HG02588 (cell line): Measurements from ENCODE around the gene C10orf95.

ENCODE experiments used
- ATAC-seq: cut with Tn5 transposase; IDR thresholded peaks from one replicate; pipeline ENCODE4 v1.9.1; 2021; ENCODE audit warnings: mild to moderate bottlenecking, moderate library complexity; ENCODE audit not compliant: unreplicated experiment

C10orf95 gene

GRCh38 chr10:102418622-102419268, 32.6 kb downstream of the C10orf95 start, which contains the start of gene PSD:
Gene PSD (minus strand): TSS chr10:102418785. CDS start chr10:102417038, 1,747 bp downstream.
- no peak for ATAC-seq

GRCh38 chr10:102416695-102417094, 34.6 kb downstream of the C10orf95 start:
- no peak for ATAC-seq

GRCh38 chr10:102416283-102416682, 35.1 kb downstream of the C10orf95 start:
- no peak for ATAC-seq

- no peak for ATAC-seq
Measured at GRCh38 chr10:102414749-102415148, 36.6 kb downstream of the C10orf95 start.

- ATAC-seq: no peak
Measured at GRCh38 chr10:102413806-102414561, 37.4 kb downstream of the C10orf95 start.

- no peak for ATAC-seq
Measured at GRCh38 chr10:102413053-102413705, 38.2 kb downstream of the C10orf95 start.

- no peak for ATAC-seq
Measured at GRCh38 chr10:102412293-102412692, 39.0 kb downstream of the C10orf95 start.

GRCh38 chr10:102411341-102412255, 39.7 kb downstream of the C10orf95 start:
- no peak for ATAC-seq

- ATAC-seq: no peak
Measured at GRCh38 chr10:102410429-102411073, 40.8 kb downstream of the C10orf95 start.

GRCh38 chr10:102409604-102410428, 41.5 kb downstream of the C10orf95 start:
- ATAC-seq: no peak

GRCh38 chr10:102408728-102409603, 42.4 kb downstream of the C10orf95 start:
- ATAC-seq: no peak

GRCh38 chr10:102408131-102408727, 43.1 kb downstream of the C10orf95 start:
- ATAC-seq: no peak

- no peak for ATAC-seq
Measured at GRCh38 chr10:102407425-102408130, 43.8 kb downstream of the C10orf95 start.

GRCh38 chr10:102406815-102407214, 44.5 kb downstream of the C10orf95 start:
- no peak for ATAC-seq

- no peak for ATAC-seq
Measured at GRCh38 chr10:102405632-102406031, 45.7 kb downstream of the C10orf95 start.

GRCh38 chr10:102405108-102405571, 46.2 kb downstream of the C10orf95 start:
- ATAC-seq: no peak

GRCh38 chr10:102404361-102405107, 46.8 kb downstream of the C10orf95 start:
- ATAC-seq: no peak
